ENCODE data around the gene PHF21B. TPM values are rescaled to one million over a fixed set of nuclear protein-coding genes. Genes with fewer than 3 reads are reported as not detected.

PHF21B gene
- total RNA-seq, 1 experiment from 2014 or later = not detected

GRCh38 chr22:44995715-44996114 is 14.1 kb downstream of the PHF21B start:
- BruUV-seq (replicated peaks) = no TSS peak
- CTCF ChIA-PET = no interaction called here

GRCh38 chr22:44995105-44995514 is 14.7 kb downstream of the PHF21B start:
- intact Hi-C loops (cut with micrococcal nuclease; ENCODE audit: unreplicated experiment) = no loop called here
- Mint-ChIP-seq H3K27ac (ENCODE audit: unreplicated experiment) (no peak overlapping the region), H3K4me3 (ENCODE audit: low read depth, unreplicated experiment) (no peak overlapping the region), H3K4me1 (ENCODE audit: low read depth, unreplicated experiment) (no peaks in the 10 kb centered on the region), H3K36me3 (ENCODE audit: insufficient read depth, unreplicated experiment) (no peaks in the 10 kb centered on the region), H3K9me3 (ENCODE audit: low read depth, unreplicated experiment) (no peaks in the 10 kb centered on the region), H3K27me3 (ENCODE audit: unreplicated experiment) (peaks cover 100% of the 10 kb centered on the region)
- no peak for TF ChIP-seq CTCF (IDR thresholded peaks at IDR 0.05; ENCODE audit: unreplicated experiment)
- no TSS peak for BruUV-seq (replicated peaks)
- CTCF ChIA-PET = no interaction called here
- no peak for DNase-seq

More at GRCh38 chr22:44995715-44996114, 14.1 kb downstream of the PHF21B start:
- intact Hi-C loops (cut with micrococcal nuclease; ENCODE audit: unreplicated experiment) = no loop called here
- Mint-ChIP-seq H3K27me3 (ENCODE audit: unreplicated experiment) (peaks cover 100% of the 10 kb centered on the region), H3K4me1 (ENCODE audit: low read depth, unreplicated experiment) (no peaks in the 10 kb centered on the region), H3K4me3 (ENCODE audit: low read depth, unreplicated experiment) (no peak overlapping the region), H3K27ac (ENCODE audit: unreplicated experiment) (no peak overlapping the region), H3K9me3 (ENCODE audit: low read depth, unreplicated experiment) (no peaks in the 10 kb centered on the region), H3K36me3 (ENCODE audit: insufficient read depth, unreplicated experiment) (no peaks in the 10 kb centered on the region)
- no peak for DNase-seq
- TF ChIP-seq CTCF (IDR thresholded peaks at IDR 0.05; ENCODE audit: unreplicated experiment) = no peak

- intact Hi-C loops (cut with micrococcal nuclease; ENCODE audit: unreplicated experiment) = no loop called here
- CTCF ChIA-PET = no interaction called here
- Mint-ChIP-seq H3K27ac (ENCODE audit: unreplicated experiment) (no peak overlapping the region), H3K27me3 (ENCODE audit: unreplicated experiment) (peaks cover 100% of the 10 kb centered on the region), H3K4me3 (ENCODE audit: low read depth, unreplicated experiment) (no peak overlapping the region), H3K4me1 (ENCODE audit: low read depth, unreplicated experiment) (no peaks in the 10 kb centered on the region), H3K36me3 (ENCODE audit: insufficient read depth, unreplicated experiment) (no peaks in the 10 kb centered on the region), H3K9me3 (ENCODE audit: low read depth, unreplicated experiment) (no peaks in the 10 kb centered on the region)
- no peak for DNase-seq
- TF ChIP-seq CTCF (IDR thresholded peaks at IDR 0.05; ENCODE audit: unreplicated experiment) = no peak
- no TSS peak for BruUV-seq (replicated peaks)
These were observed 15.3 kb downstream of the PHF21B start for GRCh38 chr22:44994399-44995104.

GRCh38 chr22:44992166-44992565 is 17.6 kb downstream of the PHF21B start:
- Mint-ChIP-seq H3K4me3 (ENCODE audit: low read depth, unreplicated experiment) (no peak overlapping the region), H3K4me1 (ENCODE audit: low read depth, unreplicated experiment) (no peaks in the 10 kb centered on the region), H3K36me3 (ENCODE audit: insufficient read depth, unreplicated experiment) (no peaks in the 10 kb centered on the region), H3K9me3 (ENCODE audit: low read depth, unreplicated experiment) (no peaks in the 10 kb centered on the region), H3K27me3 (ENCODE audit: unreplicated experiment) (peaks cover 76% of the 10 kb centered on the region), H3K27ac (ENCODE audit: unreplicated experiment) (no peak overlapping the region)
- DNase-seq = no peak
- TF ChIP-seq CTCF (IDR thresholded peaks at IDR 0.05; ENCODE audit: unreplicated experiment) = no peak
- no TSS peak for BruUV-seq (replicated peaks)
- CTCF ChIA-PET = no interaction called here
- intact Hi-C loops (cut with micrococcal nuclease; ENCODE audit: unreplicated experiment) = no loop called here

All from Calu3 (cell line).